IPS-NIHi7 (cell line): Measurements from ENCODE around the gene IFI44.

Experiments used
- DNase-seq: peaks from one replicate; pipeline ENCODE4 v3.0.0; 2012; ENCODE audit warnings: mixed read lengths; ENCODE audit errors: extremely low spot score

Gene IFI44

GRCh38 chr1:78651241-78651640, 1.6 kb downstream of the IFI44 start:
- no peak for DNase-seq

GRCh38 chr1:78652019-78652560, 2.5 kb downstream of the IFI44 start:
- DNase-seq = no peak

GRCh38 chr1:78658901-78659300, 9.3 kb downstream of the IFI44 start:
- DNase-seq = no peak

GRCh38 chr1:78663923-78664322, 14.3 kb downstream of the IFI44 start:
- no peak for DNase-seq

GRCh38 chr1:78664763-78665162, 15.1 kb downstream of the IFI44 start:
- DNase-seq = no peak

GRCh38 chr1:78665809-78666208, 16.2 kb downstream of the IFI44 start:
- no peak for DNase-seq

- no peak for DNase-seq
Measured at GRCh38 chr1:78667939-78668338, 18.3 kb downstream of the IFI44 start.

- no peak for DNase-seq
Measured at GRCh38 chr1:78668427-78668826, 18.8 kb downstream of the IFI44 start.

- DNase-seq = no peak
Measured at GRCh38 chr1:78672428-78672827, 22.8 kb downstream of the IFI44 start.

- DNase-seq = peak; percentile 19
Measured at GRCh38 chr1:78673120-78673519, 23.5 kb downstream of the IFI44 start.

GRCh38 chr1:78676347-78676982, 26.8 kb downstream of the IFI44 start:
- DNase-seq = peak; percentile 31

- DNase-seq = no peak
Measured at GRCh38 chr1:78676993-78677392, 27.4 kb downstream of the IFI44 start.

GRCh38 chr1:78677788-78678187, 28.2 kb downstream of the IFI44 start:
- no peak for DNase-seq

- no peak for DNase-seq
Measured at GRCh38 chr1:78678324-78678723, 28.7 kb downstream of the IFI44 start.

GRCh38 chr1:78681265-78681664, 31.6 kb downstream of the IFI44 start:
- no peak for DNase-seq

GRCh38 chr1:78682496-78682895, 32.9 kb downstream of the IFI44 start:
- no peak for DNase-seq

GRCh38 chr1:78683079-78683478, 33.4 kb downstream of the IFI44 start:
- DNase-seq = no peak

GRCh38 chr1:78687315-78687714, 37.7 kb downstream of the IFI44 start:
- no peak for DNase-seq

- no peak for DNase-seq
Measured at GRCh38 chr1:78687914-78688313, 38.3 kb downstream of the IFI44 start.

- no peak for DNase-seq
Measured at GRCh38 chr1:78688697-78689096, 39.1 kb downstream of the IFI44 start.

GRCh38 chr1:78690516-78690915, 40.9 kb downstream of the IFI44 start:
- DNase-seq = no peak

- DNase-seq = no peak
Measured at GRCh38 chr1:78691995-78692747, 42.5 kb downstream of the IFI44 start.

GRCh38 chr1:78699813-78700212, 50.2 kb downstream of the IFI44 start:
- no peak for DNase-seq
